ENCODE measurements around the gene STRAP. TPM values are rescaled to one million over a fixed set of nuclear protein-coding genes. Genes with fewer than 3 reads are reported as not detected.

STRAP gene
- total and polyA plus RNA-seq, 9 donors, result 49.3 to 134 (median 120) TPM

GRCh38 chr12:15851045-15851620, 31.1 kb upstream of the STRAP start:
- no peak overlapping the region for H3K27ac ChIP-seq (ENCODE audit: low read length)
- no peak for DNase-seq
- no peaks in the 10 kb centered on the region for H3K27me3 ChIP-seq (ENCODE audit: control insufficient read depth, insufficient read depth, low read length)
- WGBS (ENCODE audit: insufficient coverage), result 67% methylated on average over 2 of the region's 3 CpGs
- H3K9me3 ChIP-seq (replicated peaks; ENCODE audit: control insufficient read depth, low read depth, low read length), result no peaks in the 10 kb centered on the region
- no peak overlapping the region for H3K4me3 ChIP-seq (ENCODE audit: low read length)
- H3K36me3 ChIP-seq (ENCODE audit: control insufficient read depth, insufficient read depth, low read length), result no peaks in the 10 kb centered on the region
- peaks cover 4% of the 10 kb centered on the region for H3K4me1 ChIP-seq (ENCODE audit: control insufficient read depth, insufficient read depth, low read length)

DNA sequence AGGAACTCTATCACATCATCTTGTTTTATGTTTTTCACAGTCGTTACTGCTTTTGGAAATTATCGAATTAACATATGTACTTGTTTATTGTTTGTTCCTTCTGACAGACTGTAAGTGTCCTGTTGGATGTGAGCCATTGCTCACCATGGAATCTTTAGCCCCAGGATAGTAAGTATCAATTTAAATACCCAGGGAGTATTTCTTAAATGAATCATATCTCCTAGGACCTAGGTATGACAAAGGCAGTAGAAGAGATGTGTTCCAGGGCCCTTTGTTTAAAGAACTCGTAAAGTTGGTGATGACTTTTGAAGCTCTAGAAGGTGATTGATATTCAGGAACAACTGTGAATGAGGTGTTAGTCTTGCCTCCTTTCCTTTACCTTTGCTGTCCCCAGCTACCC, 30.3 kb upstream of the STRAP start:
- H3K9me3 ChIP-seq (replicated peaks; ENCODE audit: control insufficient read depth, low read depth, low read length), result no peaks in the 10 kb centered on the region
- H3K36me3 ChIP-seq (ENCODE audit: control insufficient read depth, insufficient read depth, low read length), result no peaks in the 10 kb centered on the region
- no CpG with 5 or more reads among the region's 3 CpGs for WGBS (ENCODE audit: insufficient coverage)
- H3K27ac ChIP-seq (ENCODE audit: low read length), result no peak overlapping the region
- H3K27me3 ChIP-seq (ENCODE audit: control insufficient read depth, insufficient read depth, low read length), result no peaks in the 10 kb centered on the region
- H3K4me3 ChIP-seq (ENCODE audit: low read length), result no peak overlapping the region
- DNase-seq, result no peak
- peaks cover 4% of the 10 kb centered on the region for H3K4me1 ChIP-seq (ENCODE audit: control insufficient read depth, insufficient read depth, low read length)

DNA sequence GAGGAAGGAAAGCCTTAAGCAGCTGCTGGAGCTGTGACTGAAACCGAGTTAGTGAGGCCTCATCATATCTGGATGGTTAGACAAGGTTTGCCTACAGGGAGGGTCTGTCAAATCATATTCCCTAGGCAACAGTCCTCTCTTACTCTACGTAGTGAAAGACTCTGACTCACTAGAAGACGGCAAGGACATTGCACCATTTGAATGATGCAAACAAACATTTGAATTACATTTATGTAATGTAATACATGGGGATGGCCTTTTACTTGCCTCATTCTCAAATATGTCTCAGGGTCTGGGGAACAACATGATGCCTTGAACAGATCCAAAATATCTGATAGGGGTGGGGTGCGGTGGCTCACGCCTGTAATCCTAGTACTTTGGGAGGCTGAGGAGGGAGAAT, 29.8 kb upstream of the STRAP start:
- Histone ChIP-seq H3K9me3 (replicated peaks; ENCODE audit: control insufficient read depth, low read depth, low read length) (no peaks in the 10 kb centered on the region), H3K27me3 (ENCODE audit: control insufficient read depth, insufficient read depth, low read length) (no peaks in the 10 kb centered on the region), H3K36me3 (ENCODE audit: control insufficient read depth, insufficient read depth, low read length) (no peaks in the 10 kb centered on the region), H3K4me1 (ENCODE audit: control insufficient read depth, insufficient read depth, low read length) (peaks cover 4% of the 10 kb centered on the region), H3K4me3 (ENCODE audit: low read length) (no peak overlapping the region), H3K27ac (ENCODE audit: low read length) (no peak overlapping the region)
- no peak for DNase-seq
- 100% methylated on average over 2 of the region's 5 CpGs for WGBS (ENCODE audit: insufficient coverage)

DNA sequence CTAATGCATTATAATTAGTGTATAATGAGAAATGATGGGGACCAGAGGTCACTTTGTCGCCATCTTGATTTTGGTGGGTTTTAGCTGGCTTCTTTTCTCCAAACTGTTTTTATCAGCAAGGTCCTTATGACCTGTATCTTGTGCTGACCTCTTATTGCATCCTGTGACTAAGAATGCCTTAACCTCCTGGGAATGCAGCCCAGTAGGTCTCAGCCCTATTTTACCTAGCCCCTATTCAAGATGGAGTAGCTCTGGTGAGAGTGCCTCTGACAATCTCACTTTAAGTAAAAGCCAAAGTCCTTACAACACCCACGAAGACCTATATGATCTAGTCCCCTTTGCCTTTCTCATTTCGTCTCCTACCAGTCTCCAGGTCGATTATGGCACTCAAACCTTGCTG, 28.3 kb upstream of the STRAP start:
- WGBS (ENCODE audit: insufficient coverage), result 82% methylated on average over 3 of the region's 4 CpGs
- no peaks in the 10 kb centered on the region for H3K36me3 ChIP-seq (ENCODE audit: control insufficient read depth, insufficient read depth, low read length)
- H3K27ac ChIP-seq (ENCODE audit: low read length), result no peak overlapping the region
- H3K4me3 ChIP-seq (ENCODE audit: low read length), result no peak overlapping the region
- H3K9me3 ChIP-seq (replicated peaks; ENCODE audit: control insufficient read depth, low read depth, low read length), result no peaks in the 10 kb centered on the region
- peaks cover 4% of the 10 kb centered on the region for H3K4me1 ChIP-seq (ENCODE audit: control insufficient read depth, insufficient read depth, low read length)
- no peaks in the 10 kb centered on the region for H3K27me3 ChIP-seq (ENCODE audit: control insufficient read depth, insufficient read depth, low read length)
- DNase-seq, result no peak

- WGBS (ENCODE audit: insufficient coverage), result no CpG with 5 or more reads among the region's 1 CpG
- no peak for DNase-seq
- H3K9me3 ChIP-seq (replicated peaks; ENCODE audit: control insufficient read depth, low read depth, low read length), result no peaks in the 10 kb centered on the region
- peaks cover 4% of the 10 kb centered on the region for H3K4me1 ChIP-seq (ENCODE audit: control insufficient read depth, insufficient read depth, low read length)
- no peaks in the 10 kb centered on the region for H3K36me3 ChIP-seq (ENCODE audit: control insufficient read depth, insufficient read depth, low read length)
- no peak overlapping the region for H3K4me3 ChIP-seq (ENCODE audit: low read length)
- no peak overlapping the region for H3K27ac ChIP-seq (ENCODE audit: low read length)
- no peaks in the 10 kb centered on the region for H3K27me3 ChIP-seq (ENCODE audit: control insufficient read depth, insufficient read depth, low read length)
These were observed 27.3 kb upstream of the STRAP start for GRCh38 chr12:15854916-15855315.

DNA sequence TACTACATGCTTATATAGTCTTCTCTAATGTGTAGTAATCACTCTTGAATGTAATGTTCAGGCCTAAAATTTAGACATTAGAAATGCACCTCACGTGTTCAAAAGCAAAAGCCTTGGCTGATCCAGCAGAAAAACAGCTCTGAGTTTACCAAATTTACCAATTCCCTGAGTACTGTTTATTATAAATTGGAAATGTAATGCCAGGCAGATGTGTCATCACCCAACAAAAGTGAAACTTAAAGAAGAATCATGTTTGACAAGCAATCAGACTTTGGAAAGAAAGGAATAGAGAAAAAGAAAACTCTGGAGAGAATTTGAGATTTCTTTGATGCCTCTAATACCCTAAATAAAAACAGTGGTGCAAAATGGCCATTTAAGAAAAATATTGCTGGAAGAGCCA, 26.5 kb upstream of the STRAP start:
- Histone ChIP-seq H3K4me3 (ENCODE audit: low read length) (no peak overlapping the region), H3K27me3 (ENCODE audit: control insufficient read depth, insufficient read depth, low read length) (no peaks in the 10 kb centered on the region), H3K36me3 (ENCODE audit: control insufficient read depth, insufficient read depth, low read length) (no peaks in the 10 kb centered on the region), H3K27ac (ENCODE audit: low read length) (no peak overlapping the region), H3K9me3 (replicated peaks; ENCODE audit: control insufficient read depth, low read depth, low read length) (no peaks in the 10 kb centered on the region), H3K4me1 (ENCODE audit: control insufficient read depth, insufficient read depth, low read length) (peaks cover under 1% of the 10 kb centered on the region)
- no CpG with 5 or more reads among the region's 1 CpG for WGBS (ENCODE audit: insufficient coverage)
- no peak for DNase-seq

DNA sequence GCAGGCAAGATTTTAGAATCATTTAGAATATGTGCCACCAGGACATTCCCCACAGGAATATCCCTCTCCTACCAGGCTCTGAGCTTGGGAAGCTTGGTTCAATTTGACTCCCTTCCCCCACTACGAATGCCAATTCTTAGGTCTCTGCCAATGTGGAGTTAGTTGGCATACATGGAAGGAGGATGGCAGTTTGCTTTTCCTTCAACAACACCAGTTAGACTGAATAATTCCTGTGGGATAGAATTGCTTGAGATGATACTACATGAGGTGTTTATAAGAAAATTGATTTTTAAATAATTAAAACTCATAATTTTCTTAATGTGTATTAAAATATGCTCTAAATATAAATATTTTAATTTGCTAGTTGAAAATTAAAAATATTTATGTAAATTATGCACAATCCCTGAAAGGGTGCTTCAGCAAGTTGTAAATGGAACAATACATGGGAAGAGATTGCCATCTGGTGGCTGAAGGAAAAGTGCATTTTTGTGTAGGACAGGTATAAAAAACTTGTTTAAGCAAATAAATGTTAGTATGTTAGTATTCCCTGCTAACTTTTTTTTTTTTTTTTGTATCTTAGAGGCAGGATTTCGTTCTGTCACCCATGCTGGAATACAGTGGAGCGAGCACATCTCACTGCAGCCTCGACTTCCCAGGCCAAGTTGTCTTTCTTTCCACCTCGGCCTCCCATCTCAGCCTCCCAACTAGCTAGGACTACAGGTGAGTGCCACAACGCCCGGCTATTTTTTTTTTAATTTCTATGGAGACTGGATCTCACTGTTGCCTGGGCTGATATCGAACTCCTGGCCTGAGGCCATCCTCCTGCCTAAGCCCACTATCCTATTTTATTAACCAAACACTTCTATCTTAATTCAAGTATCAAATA, 25.8 kb upstream of the STRAP start:
- Histone ChIP-seq H3K27me3 (ENCODE audit: control insufficient read depth, insufficient read depth, low read length) (no peaks in the 10 kb centered on the region), H3K4me3 (ENCODE audit: low read length) (no peak overlapping the region), H3K27ac (ENCODE audit: low read length) (no peak overlapping the region), H3K36me3 (ENCODE audit: control insufficient read depth, insufficient read depth, low read length) (no peaks in the 10 kb centered on the region), H3K9me3 (replicated peaks; ENCODE audit: control insufficient read depth, low read depth, low read length) (no peaks in the 10 kb centered on the region), H3K4me1 (ENCODE audit: control insufficient read depth, insufficient read depth, low read length) (no peaks in the 10 kb centered on the region)
- DNase-seq, result peak; percentile 82
- WGBS (ENCODE audit: insufficient coverage), result 44% methylated on average over 4 of the region's 8 CpGs

DNA sequence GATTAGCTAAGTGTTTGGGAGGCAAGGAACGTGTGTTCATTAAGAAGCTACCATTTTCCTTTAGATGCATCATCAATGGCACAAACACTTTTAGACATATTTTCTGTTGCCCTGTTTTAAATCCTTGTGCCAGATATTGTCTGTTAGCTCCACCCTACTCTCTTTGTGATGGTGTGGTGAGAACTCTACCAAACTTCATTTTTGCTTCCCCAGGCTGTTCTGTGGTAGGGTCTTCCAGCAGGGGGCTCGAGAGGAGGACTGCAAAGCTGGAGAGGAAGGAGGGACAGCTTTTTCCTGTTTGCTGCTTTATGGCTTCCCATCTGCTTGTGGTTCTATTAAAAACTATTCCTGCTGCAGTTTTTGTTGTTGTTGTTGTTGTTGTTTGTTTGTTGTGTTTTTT, 23.8 kb upstream of the STRAP start:
- H3K36me3 ChIP-seq (ENCODE audit: control insufficient read depth, insufficient read depth, low read length), result no peaks in the 10 kb centered on the region
- H3K27me3 ChIP-seq (ENCODE audit: control insufficient read depth, insufficient read depth, low read length), result peaks cover 1% of the 10 kb centered on the region
- WGBS (ENCODE audit: insufficient coverage), result no CpG with 5 or more reads among the region's 2 CpGs
- no peaks in the 10 kb centered on the region for H3K4me1 ChIP-seq (ENCODE audit: control insufficient read depth, insufficient read depth, low read length)
- H3K27ac ChIP-seq (ENCODE audit: low read length), result no peak overlapping the region
- H3K4me3 ChIP-seq (ENCODE audit: low read length), result no peak overlapping the region
- no peak for DNase-seq
- H3K9me3 ChIP-seq (replicated peaks; ENCODE audit: control insufficient read depth, low read depth, low read length), result no peaks in the 10 kb centered on the region

- Histone ChIP-seq H3K9me3 (replicated peaks; ENCODE audit: control insufficient read depth, low read depth, low read length) (no peaks in the 10 kb centered on the region), H3K27me3 (ENCODE audit: control insufficient read depth, insufficient read depth, low read length) (peaks cover 3% of the 10 kb centered on the region), H3K4me3 (ENCODE audit: low read length) (no peak overlapping the region), H3K27ac (ENCODE audit: low read length) (no peak overlapping the region), H3K4me1 (ENCODE audit: control insufficient read depth, insufficient read depth, low read length) (no peaks in the 10 kb centered on the region), H3K36me3 (ENCODE audit: control insufficient read depth, insufficient read depth, low read length) (no peaks in the 10 kb centered on the region)
- WGBS (ENCODE audit: insufficient coverage), result 43% methylated on average over 1 of the region's 4 CpGs
- no peak for DNase-seq
These were observed 23.1 kb upstream of the STRAP start for GRCh38 chr12:15859116-15859515.

GRCh38 chr12:15861404-15861803, 20.8 kb upstream of the STRAP start:
- H3K27me3 ChIP-seq (ENCODE audit: control insufficient read depth, insufficient read depth, low read length), result peaks cover 5% of the 10 kb centered on the region
- H3K27ac ChIP-seq (ENCODE audit: low read length), result no peak overlapping the region
- no peak for DNase-seq
- WGBS (ENCODE audit: insufficient coverage), result 33% methylated on average over 1 of the region's 1 CpG
- H3K4me1 ChIP-seq (ENCODE audit: control insufficient read depth, insufficient read depth, low read length), result no peaks in the 10 kb centered on the region
- no peaks in the 10 kb centered on the region for H3K9me3 ChIP-seq (replicated peaks; ENCODE audit: control insufficient read depth, low read depth, low read length)
- H3K36me3 ChIP-seq (ENCODE audit: control insufficient read depth, insufficient read depth, low read length), result no peaks in the 10 kb centered on the region
- H3K4me3 ChIP-seq (ENCODE audit: low read length), result no peak overlapping the region
